ENCODE data around the gene RFT1.
A peak's percentile ranks its signal among the peaks of the same experiment; 100 is the strongest.

Gene RFT1

DNA sequence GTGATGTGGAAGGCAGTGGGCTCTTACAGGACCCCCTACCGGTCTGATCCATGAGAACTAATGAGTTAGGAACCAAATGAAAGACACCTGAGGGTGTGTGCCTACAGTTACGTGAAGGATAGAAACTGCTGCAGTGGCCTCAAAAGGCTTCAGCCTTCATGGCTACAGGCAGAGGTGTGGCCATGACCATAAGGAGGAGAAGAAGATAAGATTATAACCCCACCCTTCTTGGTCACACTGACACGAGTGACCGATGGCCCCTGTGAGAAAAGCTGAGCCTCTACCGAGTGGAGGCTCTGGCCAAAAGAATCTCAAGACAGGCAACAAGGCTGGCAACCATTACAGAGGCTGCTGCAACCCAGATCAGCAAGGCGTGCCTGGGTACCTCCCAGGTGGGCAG, 6.3 kb downstream of the RFT1 start:
- no peaks in the 10 kb centered on the region for H3K4me1 Mint-ChIP-seq
- ATAC-seq (no peak), DNase-seq (ENCODE audit: low spot score in 2 of 2) (no peak)
- H3K9me3 Mint-ChIP-seq = no peaks in the 10 kb centered on the region
- peaks cover 68% of the 10 kb centered on the region for H3K36me3 Mint-ChIP-seq
- H3K4me3 Mint-ChIP-seq = no peak overlapping the region
- peak overlapping the region; percentile 40 for H3K27ac Mint-ChIP-seq

DNA sequence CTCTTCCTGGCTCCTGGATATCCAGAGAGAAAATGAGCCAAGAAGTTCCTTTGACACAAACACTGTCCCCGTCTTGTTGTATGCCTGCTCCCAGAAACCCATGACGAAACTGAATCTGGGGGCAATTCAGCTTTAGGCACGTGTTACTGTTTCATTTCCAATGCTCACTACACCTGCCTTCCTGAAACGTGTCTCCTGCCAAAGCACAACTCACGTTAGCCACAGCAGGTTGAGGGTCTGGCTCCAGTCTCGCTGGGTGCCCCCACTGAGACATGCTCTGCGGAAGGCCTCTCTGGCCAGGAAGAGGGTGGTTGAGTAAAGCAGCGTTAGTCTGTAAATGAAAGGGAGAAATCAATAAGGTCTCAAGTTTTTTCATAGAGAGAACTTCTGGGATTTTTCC, 6.7 kb downstream of the RFT1 start:
- Mint-ChIP-seq H3K36me3 (peaks cover 73% of the 10 kb centered on the region), H3K9me3 (no peaks in the 10 kb centered on the region), H3K4me3 (no peak overlapping the region), H3K27ac (peak overlapping the region; percentile 40), H3K4me1 (no peaks in the 10 kb centered on the region)
- DNase-seq (ENCODE audit: low spot score in 2 of 2) = no peak
- ATAC-seq = no peak

DNA sequence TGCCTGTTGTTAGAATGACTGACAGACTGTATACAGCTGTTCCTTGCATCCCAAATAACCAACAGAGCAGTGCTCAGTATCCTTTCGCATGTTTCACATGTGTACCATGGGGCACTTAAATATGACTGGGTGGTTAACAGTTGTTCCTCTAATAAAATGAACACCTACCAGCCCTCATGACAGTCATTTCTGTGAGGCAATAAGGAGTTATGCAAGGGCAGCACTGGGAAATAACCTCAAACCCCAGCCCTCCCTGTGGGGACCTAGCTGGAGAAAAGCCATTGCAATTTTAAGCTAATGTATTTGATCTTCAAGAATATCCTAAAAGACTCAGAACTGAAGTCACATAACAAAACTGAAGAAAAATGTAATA, 7.3 kb downstream of the RFT1 start:
- no peak for ATAC-seq
- no peak overlapping the region for H3K4me3 Mint-ChIP-seq
- H3K4me1 Mint-ChIP-seq = peaks cover 4% of the 10 kb centered on the region
- DNase-seq (ENCODE audit: low spot score in 2 of 2) = no peak
- peaks cover 79% of the 10 kb centered on the region for H3K36me3 Mint-ChIP-seq
- H3K27ac Mint-ChIP-seq = no peak overlapping the region
- no peaks in the 10 kb centered on the region for H3K9me3 Mint-ChIP-seq

DNA sequence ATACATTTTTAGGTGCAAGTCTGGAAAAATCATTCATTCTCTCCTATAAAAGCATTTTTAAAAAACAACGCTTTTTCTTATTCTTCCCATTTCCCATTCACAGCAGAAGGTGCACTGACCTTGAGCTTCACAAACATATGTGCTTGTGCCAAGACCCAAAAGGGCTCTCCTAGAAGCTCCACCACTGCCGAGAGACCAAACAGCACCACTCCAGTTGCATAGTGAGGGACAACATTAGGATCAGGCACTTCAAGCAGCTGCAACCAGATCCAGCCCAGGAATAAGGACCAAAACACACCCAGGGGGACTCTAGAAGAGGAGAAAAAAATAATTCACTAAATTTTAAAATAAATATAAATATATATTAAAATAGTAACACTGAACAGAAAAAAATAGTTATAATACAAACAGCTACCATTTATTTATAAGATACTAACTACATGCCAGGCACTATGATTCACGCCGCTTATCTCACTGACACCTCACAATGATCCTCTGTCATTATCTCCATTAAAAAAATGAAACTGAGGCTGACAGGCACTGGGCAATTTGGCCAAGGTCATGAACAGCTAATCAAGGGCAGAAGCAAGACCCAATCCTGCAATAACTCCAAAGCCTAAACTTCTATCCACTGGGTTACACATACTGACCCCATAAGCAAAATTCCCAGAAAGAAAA, 7.8 kb downstream of the RFT1 start:
- no peak overlapping the region for H3K27ac Mint-ChIP-seq
- H3K4me3 Mint-ChIP-seq = no peak overlapping the region
- DNase-seq (ENCODE audit: low spot score in 2 of 2) = no peak
- no peaks in the 10 kb centered on the region for H3K9me3 Mint-ChIP-seq
- ATAC-seq = no peak
- H3K36me3 Mint-ChIP-seq = peaks cover 82% of the 10 kb centered on the region
- peaks cover 5% of the 10 kb centered on the region for H3K4me1 Mint-ChIP-seq

DNA sequence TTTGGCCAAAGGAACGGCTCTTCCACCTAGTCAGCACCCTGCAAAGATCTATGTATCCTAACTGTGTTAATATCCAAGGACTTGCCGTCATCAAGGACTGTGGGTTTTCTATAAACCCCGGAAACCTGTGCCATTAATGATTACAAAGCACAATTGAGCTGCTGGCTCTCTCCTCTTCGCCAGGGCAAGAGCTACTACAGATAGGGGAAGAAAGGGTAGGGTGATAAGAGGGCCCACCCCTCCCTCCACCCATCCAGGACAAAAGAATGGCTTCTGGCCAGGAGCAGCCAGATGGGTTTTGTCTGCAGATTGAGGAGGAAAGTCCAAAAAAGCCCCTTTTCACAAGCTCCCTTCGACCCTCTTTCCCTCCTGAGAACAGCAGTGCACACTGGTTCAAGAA, 9.9 kb downstream of the RFT1 start:
- peaks cover 72% of the 10 kb centered on the region for H3K36me3 Mint-ChIP-seq
- peak overlapping the region; percentile 29 for H3K27ac Mint-ChIP-seq
- no peak for DNase-seq (ENCODE audit: low spot score in 2 of 2)
- no peak for ATAC-seq
- H3K4me3 Mint-ChIP-seq = no peak overlapping the region
- H3K9me3 Mint-ChIP-seq = no peaks in the 10 kb centered on the region
- peaks cover 5% of the 10 kb centered on the region for H3K4me1 Mint-ChIP-seq

DNA sequence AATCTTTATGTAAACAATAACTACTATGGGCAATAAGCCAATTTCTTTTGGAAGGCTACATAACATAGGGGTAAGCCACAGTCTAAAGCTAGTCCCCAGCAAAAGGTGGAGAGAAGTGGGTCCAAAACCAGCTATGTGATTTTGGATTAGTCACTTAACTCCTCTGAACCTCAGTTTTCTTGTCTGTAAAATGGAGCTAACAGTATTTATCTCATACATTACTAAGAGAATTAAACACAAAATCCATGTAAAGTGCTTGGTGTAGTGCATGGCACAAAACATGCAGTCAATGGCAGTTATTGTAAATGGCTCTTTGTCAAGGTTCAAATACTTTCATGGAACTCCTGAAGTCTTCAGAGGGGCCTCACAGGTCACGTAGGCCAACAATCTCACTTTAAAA, 13.3 kb downstream of the RFT1 start:
- ATAC-seq (no peak), DNase-seq (ENCODE audit: low spot score in 2 of 2) (no peak)
- H3K27ac Mint-ChIP-seq = no peak overlapping the region
- no peaks in the 10 kb centered on the region for H3K9me3 Mint-ChIP-seq
- no peak overlapping the region for H3K4me3 Mint-ChIP-seq
- H3K4me1 Mint-ChIP-seq = peaks cover 5% of the 10 kb centered on the region
- peaks cover 44% of the 10 kb centered on the region for H3K36me3 Mint-ChIP-seq

DNA sequence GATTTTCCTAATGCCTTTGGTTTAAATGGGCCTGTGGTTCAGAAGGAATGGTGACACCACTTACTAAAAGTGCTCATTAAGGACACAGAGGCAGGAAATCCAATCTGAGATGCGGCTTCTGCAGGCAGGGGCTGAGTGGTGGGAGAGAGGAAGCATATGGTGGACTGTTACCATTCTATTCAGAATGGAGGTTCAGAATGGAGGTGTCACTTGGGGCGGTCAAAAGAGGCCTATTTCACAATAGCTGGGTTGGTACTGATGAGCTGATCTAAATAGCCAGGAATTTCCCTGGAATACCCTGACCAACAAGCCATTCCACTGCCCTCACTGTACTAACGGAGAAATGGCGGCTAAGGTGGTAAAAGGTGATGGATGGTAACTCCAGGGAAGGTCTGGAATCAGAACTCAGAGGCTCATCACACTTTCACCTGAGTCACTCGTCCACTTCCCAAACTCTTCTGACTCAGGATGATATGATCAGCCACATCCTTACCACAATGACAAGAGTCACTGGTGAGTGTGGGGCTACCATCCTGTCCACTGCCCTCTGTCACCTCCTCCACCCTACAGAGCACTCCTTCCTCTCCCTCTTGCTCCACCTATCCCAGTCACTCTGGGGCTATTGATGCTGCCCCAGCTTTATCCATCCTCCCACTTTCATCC, 15.7 kb downstream of the RFT1 start:
- Mint-ChIP-seq H3K36me3 (peaks cover 49% of the 10 kb centered on the region), H3K9me3 (no peaks in the 10 kb centered on the region), H3K27ac (no peak overlapping the region), H3K4me3 (no peak overlapping the region), H3K4me1 (peaks cover 13% of the 10 kb centered on the region)
- ATAC-seq (peak; percentile 97), DNase-seq (ENCODE audit: low spot score in 2 of 2) (no peak)

DNA sequence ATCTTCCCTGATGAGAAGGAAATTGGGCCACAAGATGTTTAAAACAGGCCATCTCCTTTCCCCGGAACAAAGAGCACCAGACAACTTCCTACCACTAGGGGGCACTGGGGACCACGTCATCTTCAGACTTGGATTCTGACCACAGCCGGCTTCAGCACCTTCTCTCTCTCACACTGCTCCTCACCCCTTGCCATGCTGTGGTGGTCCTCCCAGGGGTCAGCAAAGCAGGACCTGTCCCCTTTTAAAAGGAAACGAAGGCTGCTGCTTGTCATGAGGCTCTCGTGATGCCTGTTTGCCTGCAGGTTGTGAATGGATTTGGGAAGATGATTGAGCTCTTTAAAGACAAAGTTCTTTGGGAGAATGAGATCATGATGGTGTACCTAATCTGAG, 16.2 kb downstream of the RFT1 start:
- ATAC-seq = peak; percentile 72
- Mint-ChIP-seq H3K4me3 (no peak overlapping the region), H3K27ac (no peak overlapping the region), H3K4me1 (peaks cover 18% of the 10 kb centered on the region), H3K36me3 (peaks cover 49% of the 10 kb centered on the region), H3K9me3 (no peaks in the 10 kb centered on the region)
- DNase-seq (ENCODE audit: low spot score in 2 of 2) = peak; percentile 71 to 89

DNA sequence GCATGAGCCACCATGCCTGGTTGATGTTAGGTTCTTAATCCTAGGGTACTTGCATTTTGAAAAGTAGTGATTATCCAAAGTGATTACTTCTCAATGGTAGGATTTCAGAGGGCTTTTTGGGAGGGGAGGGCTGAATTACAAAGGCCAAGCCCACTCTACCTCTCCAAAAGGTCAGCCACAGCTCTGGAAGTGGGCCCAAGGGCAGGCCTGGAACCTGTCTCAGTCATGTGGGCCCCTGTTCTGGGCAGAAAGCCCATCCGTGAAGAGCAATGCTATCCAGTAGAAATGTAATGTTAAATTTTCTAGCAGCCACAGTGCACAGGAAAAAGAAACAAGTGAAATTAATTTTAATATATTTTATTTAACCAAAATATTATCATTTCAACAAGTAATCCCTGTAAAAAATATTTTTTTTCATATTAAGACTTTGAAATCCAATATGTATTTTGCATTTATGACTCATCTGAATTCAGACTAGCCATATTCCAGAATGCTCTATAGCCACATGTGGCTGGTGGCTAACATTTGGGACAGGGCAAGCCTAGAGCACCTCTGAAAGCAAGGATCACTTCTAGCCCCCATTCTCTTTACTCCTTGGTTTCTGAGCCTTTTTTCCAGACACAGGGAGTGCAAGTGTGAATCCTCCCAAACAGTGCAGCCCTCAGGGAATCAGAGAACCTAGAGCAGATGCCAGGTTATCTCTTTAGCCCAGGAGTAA, 16.8 kb downstream of the RFT1 start:
- peaks cover 49% of the 10 kb centered on the region for H3K36me3 Mint-ChIP-seq
- no peak for DNase-seq (ENCODE audit: low spot score in 2 of 2)
- no peak overlapping the region for H3K27ac Mint-ChIP-seq
- H3K4me1 Mint-ChIP-seq = peaks cover 22% of the 10 kb centered on the region
- ATAC-seq = no peak
- H3K4me3 Mint-ChIP-seq = no peak overlapping the region
- no peaks in the 10 kb centered on the region for H3K9me3 Mint-ChIP-seq

DNA sequence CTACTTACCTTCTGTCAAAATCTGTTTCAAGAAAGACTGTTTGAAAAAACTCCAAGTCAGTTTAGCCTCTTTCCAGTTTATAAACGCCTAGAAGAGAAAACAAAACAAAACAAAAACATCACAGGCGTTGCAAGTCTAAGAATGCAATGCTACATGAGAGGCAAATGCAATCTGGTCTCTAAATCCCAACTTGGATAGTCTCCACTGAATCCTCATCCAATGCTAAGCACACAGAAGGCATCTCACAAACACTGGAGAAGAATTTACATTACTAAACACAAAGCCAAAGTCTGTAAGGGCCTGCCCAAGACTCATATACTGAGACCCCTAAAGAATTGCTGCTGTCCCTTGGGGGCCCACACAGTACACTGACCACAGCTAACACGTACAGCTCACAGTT, 18.4 kb downstream of the RFT1 start:
- no peak for DNase-seq (ENCODE audit: low spot score in 2 of 2)
- Mint-ChIP-seq H3K36me3 (peaks cover 55% of the 10 kb centered on the region), H3K9me3 (no peaks in the 10 kb centered on the region), H3K4me1 (peaks cover 17% of the 10 kb centered on the region), H3K27ac (no peak overlapping the region), H3K4me3 (no peak overlapping the region)
- ATAC-seq = no peak

DNA sequence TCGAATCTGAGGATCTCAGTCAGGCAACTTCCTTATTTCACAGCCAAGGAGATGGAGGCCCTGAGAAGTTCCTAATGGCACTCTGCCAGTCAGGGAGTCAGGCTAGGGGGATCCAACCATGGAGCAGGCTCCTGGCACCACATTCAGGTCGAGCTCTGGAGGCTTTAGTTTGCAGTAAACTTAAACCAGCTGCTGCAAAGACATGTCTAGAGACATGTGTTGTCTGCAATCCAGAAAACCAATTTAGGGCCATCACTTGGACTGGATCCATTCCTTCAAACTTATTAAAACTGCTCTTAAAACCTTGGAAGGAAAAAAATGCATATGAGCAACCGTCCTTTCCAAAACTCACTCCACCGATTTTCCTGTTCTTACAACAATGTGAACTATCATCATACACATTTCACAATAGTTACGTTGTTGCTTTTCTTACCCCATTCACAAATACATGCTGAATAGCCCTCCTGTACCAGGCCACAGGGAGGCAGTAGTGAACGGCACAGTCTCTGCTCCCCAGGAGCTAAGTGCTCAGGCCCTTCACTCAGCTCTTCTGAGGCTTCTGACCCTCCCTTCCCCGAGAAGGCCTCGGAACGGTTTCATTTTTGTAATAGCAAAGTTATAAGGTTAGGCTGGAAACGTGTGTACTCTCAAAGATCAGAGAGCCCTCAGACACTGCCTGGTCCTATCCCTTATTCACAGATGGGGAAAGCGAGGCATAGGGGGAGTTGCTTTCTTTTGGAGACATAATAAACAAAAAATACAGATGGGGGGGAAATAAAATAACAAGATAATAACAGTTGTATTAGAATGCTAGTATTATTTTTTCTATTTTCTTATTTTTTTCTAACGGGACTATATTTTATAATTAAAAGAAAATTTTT, 20.1 kb downstream of the RFT1 start:
- peaks cover 72% of the 10 kb centered on the region for H3K36me3 Mint-ChIP-seq
- H3K4me3 Mint-ChIP-seq = peak overlapping the region; percentile 36

DNA sequence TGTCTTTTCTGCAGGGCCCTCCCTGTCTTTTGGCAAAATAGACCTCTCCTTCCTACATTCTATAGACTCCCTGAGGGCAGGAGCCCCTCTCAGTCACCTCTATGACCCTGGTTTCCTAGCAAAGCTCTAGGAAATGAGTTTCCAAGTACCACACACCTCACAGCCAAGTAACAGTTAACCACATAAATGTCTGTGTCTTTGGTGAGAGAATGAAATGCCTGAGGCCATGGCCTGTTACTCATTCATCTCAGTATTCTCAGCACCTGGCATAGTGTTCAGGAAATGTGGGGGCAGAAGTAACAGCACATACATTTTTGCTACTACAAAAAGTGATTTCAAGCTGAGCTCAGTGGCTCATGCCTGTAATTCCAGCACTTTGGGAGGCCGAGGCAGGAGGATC, 21.0 kb downstream of the RFT1 start:
- ATAC-seq = peak; percentile 95
- no peaks in the 10 kb centered on the region for H3K9me3 Mint-ChIP-seq
- H3K27ac Mint-ChIP-seq = peak overlapping the region; percentile 81
- peaks cover 81% of the 10 kb centered on the region for H3K36me3 Mint-ChIP-seq
- peak overlapping the region; percentile 36 for H3K4me3 Mint-ChIP-seq
- peaks cover 17% of the 10 kb centered on the region for H3K4me1 Mint-ChIP-seq
- DNase-seq (ENCODE audit: low spot score in 2 of 2) = peak in 1 of 2 donors; percentile 55

More for the DNA sequence above, 20.1 kb downstream of the RFT1 start:
- Mint-ChIP-seq H3K27ac (no peak overlapping the region), H3K4me1 (peaks cover 17% of the 10 kb centered on the region), H3K9me3 (no peaks in the 10 kb centered on the region)
- peak in 1 of 2 donors; percentile 59 for DNase-seq (ENCODE audit: low spot score in 2 of 2)
- ATAC-seq = no peak

DNA sequence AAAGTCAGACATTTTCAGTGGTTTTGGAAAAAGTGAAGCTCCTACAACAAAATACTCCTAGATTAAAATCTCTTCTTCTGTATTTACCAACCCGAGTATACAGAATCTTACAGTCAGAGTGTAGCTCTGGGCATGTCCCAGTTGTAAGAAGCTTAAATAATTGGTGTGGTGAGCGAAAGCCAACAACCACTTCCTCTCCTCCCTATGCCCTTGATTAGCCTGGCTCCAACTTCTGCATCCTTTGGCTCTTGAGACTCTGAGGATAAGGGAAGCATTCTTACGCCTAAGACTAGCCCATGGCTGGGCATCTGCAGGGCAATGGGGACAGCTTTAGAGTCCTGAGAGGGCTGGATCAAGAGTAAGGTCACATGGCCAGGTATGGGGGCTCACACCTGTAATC, 25.5 kb downstream of the RFT1 start:
- Mint-ChIP-seq H3K4me1 (peaks cover 27% of the 10 kb centered on the region), H3K36me3 (peaks cover 97% of the 10 kb centered on the region), H3K4me3 (no peak overlapping the region), H3K27ac (no peak overlapping the region), H3K9me3 (no peaks in the 10 kb centered on the region)
- no peak for DNase-seq (ENCODE audit: low spot score in 2 of 2)
- no peak for ATAC-seq

DNA sequence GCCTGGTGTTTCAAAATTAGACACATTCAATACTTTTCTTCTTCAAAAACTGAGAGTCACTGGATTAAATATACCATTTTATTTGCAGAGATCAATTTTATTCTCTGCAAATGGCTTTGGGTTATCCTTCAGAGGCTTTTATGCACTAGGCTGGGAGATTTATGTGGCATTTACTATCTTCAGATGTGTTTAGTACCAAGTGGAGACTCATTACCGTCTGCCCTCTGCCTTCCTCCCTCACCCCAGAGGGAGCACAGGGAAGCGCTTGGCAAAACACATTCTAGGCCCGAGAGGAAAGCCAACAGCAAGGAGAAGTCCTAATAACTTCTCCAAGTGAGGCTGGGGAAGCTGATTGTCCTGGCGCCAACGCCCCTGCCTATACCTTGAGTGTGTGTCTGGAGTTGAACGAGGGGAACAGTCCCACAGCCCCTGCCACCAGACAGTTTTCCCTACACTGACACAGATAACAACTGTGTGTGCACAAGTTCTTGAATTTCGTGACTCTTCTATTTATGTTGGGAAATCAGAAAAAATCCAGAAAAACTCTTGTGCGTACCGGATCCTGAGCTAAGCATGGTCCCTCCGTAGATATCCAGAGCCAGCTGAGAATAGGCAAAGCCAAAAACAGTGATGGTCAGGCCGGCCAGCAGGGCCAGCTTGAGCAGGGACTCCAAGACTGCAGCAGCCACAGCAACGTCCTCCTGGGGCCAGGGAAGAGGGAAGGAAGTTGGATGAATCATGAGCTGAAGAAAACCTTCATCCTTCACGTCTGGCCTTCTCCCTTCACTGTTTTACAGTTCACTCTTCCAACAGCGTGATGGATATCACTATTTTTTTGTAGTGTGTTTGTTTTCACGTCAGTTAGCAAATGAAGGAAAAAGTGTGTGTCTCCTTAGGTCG, 26.6 kb downstream of the RFT1 start:
- ATAC-seq (no peak), DNase-seq (ENCODE audit: low spot score in 2 of 2) (no peak)
- peak overlapping the region; percentile 38 for H3K4me3 Mint-ChIP-seq
- peaks cover 96% of the 10 kb centered on the region for H3K36me3 Mint-ChIP-seq
- H3K4me1 Mint-ChIP-seq = peaks cover 17% of the 10 kb centered on the region
- no peaks in the 10 kb centered on the region for H3K9me3 Mint-ChIP-seq
- H3K27ac Mint-ChIP-seq = no peak overlapping the region
